HepG2 (cell line): Measurements from ENCODE around the gene DCAKD. TPM values are rescaled to one million over a fixed set of nuclear protein-coding genes. Genes with fewer than 3 reads are reported as not detected.

Source experiments
- ARID4A ChIP-seq: sonication (generic); formaldehyde crosslinking; IDR thresholded peaks from 2 replicates; pipeline ENCODE4 v1.5.0; 2020; ENCODE audit warnings: mild to moderate bottlenecking, missing genetic modification reagents, borderline replicate concordance
- BCL3 ChIP-seq: sonication (generic); formaldehyde crosslinking; IDR thresholded peaks from 2 replicates; pipeline ENCODE4 v1.5.1; 2020; ENCODE audit warnings: mild to moderate bottlenecking, missing genetic modification reagents, moderate library complexity
- CC2D1A ChIP-seq: sonication (generic); formaldehyde crosslinking; IDR thresholded peaks from 2 replicates; pipeline ENCODE4 v1.8.1; 2023; ENCODE audit warnings: mild to moderate bottlenecking, missing genetic modification reagents
- FOXC1 ChIP-seq: sonication (generic); formaldehyde crosslinking; IDR thresholded peaks from 2 replicates; pipeline ENCODE4 v1.8.0; 2022; ENCODE audit warnings: mild to moderate bottlenecking, missing genetic modification reagents, borderline replicate concordance
- FOXP4 ChIP-seq: sonication (generic); formaldehyde crosslinking; IDR thresholded peaks from 2 replicates; pipeline ENCODE4 v1.4.0; 2020; ENCODE audit warnings: missing genetic modification reagents
- GTF2F1 ChIP-seq: fragments of 150-350 bp; IDR thresholded peaks from 2 replicates; pipeline ENCODE4 v1.6.1; 2014; ENCODE audit warnings: low read length
- HHEX ChIP-seq: IDR thresholded peaks from 2 replicates; pipeline ENCODE4 v1.6.1; 2016; ENCODE audit warnings: control low read depth
- KDM2A ChIP-seq: sonication (generic); formaldehyde crosslinking; IDR thresholded peaks from 2 replicates; pipeline ENCODE4 v1.4.0; 2020; ENCODE audit warnings: low read depth, missing genetic modification reagents, borderline replicate concordance
- MXD3 ChIP-seq: IDR thresholded peaks from 2 replicates; pipeline ENCODE4 v1.6.1; 2016; ENCODE audit warnings: mild to moderate bottlenecking, missing biosample characterization, missing genetic modification reagents
- NFE2L2 ChIP-seq: fragments of 150-350 bp; IDR thresholded peaks from 2 replicates; pipeline ENCODE4 v1.6.1; 2014; ENCODE audit warnings: low read length
- REST ChIP-seq, 2 experiments: IDR thresholded peaks; 2 replicates each; pipeline ENCODE4 v1.6.1; 2011 to 2012; ENCODE audit warnings: low read length in 2 of 2, borderline replicate concordance in 1 of 2, low read depth in 1 of 2, mild to moderate bottlenecking in 1 of 2, moderate library complexity in 1 of 2
- SOX13 ChIP-seq, 3 experiments: fragments of 450-650 bp in 1 of 3; sonication (generic) in 1 of 3; formaldehyde crosslinking in 1 of 3; IDR thresholded peaks in 2 of 3; conservative IDR thresholded peaks in 1 of 3; 2 replicates each; pipeline versions ENCODE4 v1.5.0 to v1.6.1; 2016 to 2020; ENCODE audit warnings: antibody characterized with exemption in 1 of 3, mild to moderate bottlenecking in 1 of 3, missing compliant biosample characterization in 1 of 3, missing genetic modification reagents in 1 of 3, moderate library complexity in 1 of 3
- SYNCRIP ChIP-seq: fragments of 200-400 bp; formaldehyde crosslinking; IDR thresholded peaks from 2 replicates; pipeline ENCODE4 v1.6.1; 2018; ENCODE audit warnings: mild to moderate bottlenecking, low read depth, low read length; ENCODE audit not compliant: insufficient read depth
- ZNF24 ChIP-seq: fragments of 450-650 bp; IDR thresholded peaks from 2 replicates; pipeline ENCODE4 v1.6.1; 2017; ENCODE audit warnings: antibody characterized with exemption, mild to moderate bottlenecking
- ZNF33A ChIP-seq: sonication (generic); formaldehyde crosslinking; IDR thresholded peaks from 2 replicates; pipeline ENCODE4 v1.5.1; 2020; ENCODE audit warnings: missing genetic modification reagents, mild to moderate bottlenecking, moderate library complexity, borderline replicate concordance
- ZNF382 ChIP-seq: sonication (generic); formaldehyde crosslinking; IDR thresholded peaks from 2 replicates; pipeline ENCODE4 v1.5.0; 2020; ENCODE audit warnings: missing genetic modification reagents, mild to moderate bottlenecking, borderline replicate concordance
- ZNF792 ChIP-seq: IDR thresholded peaks from 2 replicates; pipeline ENCODE4 v1.6.1; 2016
- polyA plus RNA-seq, 8 experiments: library from polyadenylated mRNA; depleted of rRNA in 3 of 8; stranded (reverse) in 7 of 8; unstranded in 1 of 8; fragments of >200 nt; fragmentation: Illumina TruSeq in 4 of 8; extraction: Trizol in 4 of 8; gene quantifications; 2 replicates each; pipeline versions ENCODE4 v1.2.1 to v1.2.3, GENCODE V29; 2011 to 2016; ENCODE audit warnings: low read depth in 4 of 8, missing spikeins in 1 of 8, mixed read lengths in 1 of 8; ENCODE audit not compliant: insufficient read depth in 1 of 8
- total RNA-seq, 5 experiments: library from RNA; depleted of rRNA; stranded (reverse); fragments of >200 nt; fragmentation: Illumina TruSeq; extraction: Trizol; gene quantifications; 2 replicates each; pipeline ENCODE4 v1.2.3, GENCODE V29; 2016; ENCODE audit warnings: low read depth in 1 of 5

DCAKD gene
- total and polyA plus RNA-seq, 2 of the 13 experiments (the other 11 are each of a cell fraction or from before 2014, with no cell fraction given), result 25.9 to 29.2 TPM

- TF ChIP-seq MXD3 (CRISPR knock-in tag) (peak; percentile 80), KDM2A (CRISPR knock-in tag) (peak; percentile 98), FOXC1 (CRISPR knock-in tag) (peak; percentile 98), CC2D1A (CRISPR knock-in tag) (no peak), ZNF33A (CRISPR knock-in tag) (no peak), SYNCRIP (no peak), FOXP4 (CRISPR knock-in tag) (no peak; the same call in 1 of the 2 replicates), NFE2L2 (no peak), REST (IDR thresholded peaks at IDR 0.05; ENCODE audit: borderline replicate concordance in 1 of 2, low read depth in 1 of 2, low read length in 2 of 2) (no peak; a peak in 1 of 4 replicates), BCL3 (CRISPR knock-in tag) (peak; percentile 78; the same call in 1 of the 2 replicates), ARID4A (CRISPR knock-in tag) (peak; percentile 90), SOX13 (IDR thresholded peaks at IDR 0.05) (no peak), SOX13 (CRISPR knock-in tag; conservative IDR thresholded peaks at IDR 0.05 in 1 of 2, IDR thresholded peaks at IDR 0.05 in 1 of 2) (peak in 1 of 2 experiments; percentile 41; a peak in 1 of 4 replicates), GTF2F1 (no peak), ZNF792 (CRISPR knock-in tag) (peak; percentile 84; the same call in 1 of the 2 replicates), ZNF24 (no peak), HHEX (no peak), ZNF382 (CRISPR knock-in tag) (no peak)
These were observed 29.7 kb downstream of the DCAKD start (continued) for GRCh38 chr17:45021607-45022287.
